ENCODE data around the gene TNFAIP8.

The TNFAIP8 gene

GRCh38 chr5:119328753-119329602 is 26.8 kb upstream of the TNFAIP8 start:
- in situ Hi-C loops (cut with MboI; ENCODE audit: low sequenced_read_pairs): no loop called here

GRCh38 chr5:119329666-119330065 is 26.2 kb upstream of the TNFAIP8 start:
- in situ Hi-C loops (cut with MboI; ENCODE audit: low sequenced_read_pairs): no loop called here

GRCh38 chr5:119330367-119331183 is 25.2 kb upstream of the TNFAIP8 start:
- in situ Hi-C loops (cut with MboI; ENCODE audit: low sequenced_read_pairs): no loop called here

- in situ Hi-C loops (cut with MboI; ENCODE audit: low sequenced_read_pairs): no loop called here
Observed at GRCh38 chr5:119331566-119332095, 24.2 kb upstream of the TNFAIP8 start.

GRCh38 chr5:119332208-119332607 is 23.6 kb upstream of the TNFAIP8 start:
- in situ Hi-C loops (cut with MboI; ENCODE audit: low sequenced_read_pairs): no loop called here

- in situ Hi-C loops (cut with MboI; ENCODE audit: low sequenced_read_pairs): no loop called here
Observed at GRCh38 chr5:119332978-119333401, 22.8 kb upstream of the TNFAIP8 start.

GRCh38 chr5:119333421-119333851 is 22.4 kb upstream of the TNFAIP8 start:
- in situ Hi-C loops (cut with MboI; ENCODE audit: low sequenced_read_pairs): no loop called here

- in situ Hi-C loops (cut with MboI; ENCODE audit: low sequenced_read_pairs): no loop called here
Observed at GRCh38 chr5:119335261-119335677, 20.6 kb upstream of the TNFAIP8 start.

- in situ Hi-C loops (cut with MboI; ENCODE audit: low sequenced_read_pairs): no loop called here
Observed at GRCh38 chr5:119336262-119336661, 19.6 kb upstream of the TNFAIP8 start.

- in situ Hi-C loops (cut with MboI; ENCODE audit: low sequenced_read_pairs): no loop called here
Observed at GRCh38 chr5:119336845-119337580, 18.8 kb upstream of the TNFAIP8 start.

GRCh38 chr5:119338326-119338946 is 17.4 kb upstream of the TNFAIP8 start:
- in situ Hi-C loops (cut with MboI; ENCODE audit: low sequenced_read_pairs): no loop called here

GRCh38 chr5:119339344-119339743 is 16.5 kb upstream of the TNFAIP8 start:
- in situ Hi-C loops (cut with MboI; ENCODE audit: low sequenced_read_pairs): no loop called here

- in situ Hi-C loops (cut with MboI; ENCODE audit: low sequenced_read_pairs): no loop called here
Observed at GRCh38 chr5:119339965-119340364, 15.9 kb upstream of the TNFAIP8 start.

- in situ Hi-C loops (cut with MboI; ENCODE audit: low sequenced_read_pairs): no loop called here
Observed at GRCh38 chr5:119340597-119341218, 15.1 kb upstream of the TNFAIP8 start.

GRCh38 chr5:119341452-119342349 is 14.1 kb upstream of the TNFAIP8 start:
- in situ Hi-C loops (cut with MboI; ENCODE audit: low sequenced_read_pairs): no loop called here

- in situ Hi-C loops (cut with MboI; ENCODE audit: low sequenced_read_pairs): no loop called here
Observed at GRCh38 chr5:119342406-119342805, 13.4 kb upstream of the TNFAIP8 start.

GRCh38 chr5:119343052-119343451 is 12.8 kb upstream of the TNFAIP8 start:
- in situ Hi-C loops (cut with MboI; ENCODE audit: low sequenced_read_pairs): no loop called here

- in situ Hi-C loops (cut with MboI; ENCODE audit: low sequenced_read_pairs): no loop called here
Observed at GRCh38 chr5:119343766-119344165, 12.1 kb upstream of the TNFAIP8 start.

- in situ Hi-C loops (cut with MboI; ENCODE audit: low sequenced_read_pairs): no loop called here
Observed at GRCh38 chr5:119344231-119344630, 11.6 kb upstream of the TNFAIP8 start.

Measured in HL-60/S4 treated with retinoic acid at 250 ng/mL for 4 days and 3 days (cell line).